NCI-H226 (cell line): ENCODE data around the gene CCL26.
"Not testable (repeated sequence)": the region's sequence is repeated elsewhere in the genome, so short reads cannot be mapped to it uniquely, and the experiment has no call there.

Experiments used
- DNase-seq: peaks from one replicate; pipeline ENCODE4 v3.0.0-alpha.2; 2015

Gene CCL26

DNA sequence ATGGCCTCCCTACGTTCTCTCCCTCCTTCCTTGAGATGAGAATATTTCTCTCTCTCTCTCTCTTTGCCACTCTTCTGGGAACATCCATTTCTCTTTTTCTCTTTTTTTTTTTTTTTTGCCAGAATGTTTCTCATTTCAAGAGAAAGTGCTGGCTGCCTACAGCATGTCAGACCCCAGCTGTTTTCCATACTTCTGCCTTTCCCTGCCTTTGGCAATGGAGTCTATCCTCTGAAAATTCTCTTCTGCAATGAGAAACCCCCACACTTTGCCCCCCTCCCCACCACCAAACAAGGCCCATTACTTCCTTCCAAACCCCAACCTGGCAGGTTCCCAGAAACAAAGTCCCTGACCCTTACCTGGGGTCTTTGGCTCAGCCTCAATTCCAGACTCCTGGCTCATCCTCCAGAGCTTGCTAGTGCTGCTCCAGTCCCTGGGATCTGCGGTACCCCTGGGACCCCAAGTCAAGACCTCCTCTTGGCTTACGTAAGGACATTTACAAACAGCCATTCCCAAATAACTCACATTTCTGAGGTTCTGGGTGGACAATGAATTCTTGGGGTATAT is 17.4 kb upstream of the CCL26 start:
- DNase-seq: no peak

DNA sequence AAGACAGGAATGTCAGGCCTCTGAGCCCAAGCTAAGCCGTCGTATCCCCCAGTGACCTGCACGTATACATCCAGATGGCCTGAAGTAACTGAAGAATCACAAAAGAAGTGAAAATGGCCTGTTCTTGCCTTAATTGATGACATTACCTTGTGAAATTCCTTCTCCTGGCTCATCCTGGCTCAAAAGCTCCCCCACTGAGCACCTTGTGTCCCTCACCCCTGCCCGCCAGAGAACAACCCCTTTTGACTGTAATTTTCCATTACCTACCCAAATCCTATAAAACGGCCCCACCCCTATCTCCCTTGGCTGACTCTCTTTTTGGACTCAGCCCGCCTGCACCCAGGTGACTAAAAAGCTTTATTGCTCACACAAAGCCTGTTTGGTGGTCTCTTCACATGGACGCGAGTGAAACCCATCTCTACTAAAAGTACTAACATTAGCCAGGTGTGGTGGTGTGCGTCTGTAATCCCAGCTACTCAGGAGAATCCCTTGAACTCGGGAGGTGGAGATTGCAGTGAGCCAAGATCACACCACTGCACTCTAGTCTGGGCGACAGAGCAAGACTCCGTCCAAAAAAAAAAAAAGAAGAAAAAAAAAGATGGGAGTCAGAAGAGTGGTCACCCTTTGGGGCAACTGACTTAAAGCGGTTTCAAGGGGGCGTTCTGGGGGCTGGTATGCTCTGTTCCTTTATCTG is 16.3 kb upstream of the CCL26 start:
- DNase-seq: not testable (repeated sequence)

- not testable (repeated sequence) for DNase-seq
These were observed 11.0 kb upstream of the CCL26 start for GRCh38 chr7:75783058-75783457.

- not testable (repeated sequence) for DNase-seq
These were observed 8.7 kb upstream of the CCL26 start for GRCh38 chr7:75780647-75781273.

GRCh38 chr7:75779516-75779915 is 7.5 kb upstream of the CCL26 start:
- DNase-seq: not testable (repeated sequence)

DNA sequence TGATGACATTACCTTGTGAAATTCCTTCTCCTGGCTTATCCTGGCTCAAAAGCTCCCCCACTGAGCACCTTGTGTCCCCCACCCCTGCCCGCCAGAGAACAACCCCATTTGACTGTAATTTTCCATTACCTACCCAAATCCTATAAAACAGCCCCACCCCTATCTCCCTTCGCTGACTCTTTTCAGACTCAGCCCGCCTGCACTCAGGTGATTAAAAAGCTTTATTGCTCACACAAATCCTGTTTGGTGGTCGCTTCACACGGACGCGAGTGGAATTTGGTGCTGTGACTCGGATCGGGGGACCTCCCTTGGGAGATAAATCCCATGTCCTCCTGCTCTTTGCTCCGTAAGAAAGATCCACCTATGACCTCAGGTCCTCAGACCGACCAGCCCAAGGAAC is 7.0 kb upstream of the CCL26 start:
- DNase-seq: not testable (repeated sequence)

- peak; percentile 20 for DNase-seq
These were observed 4.4 kb upstream of the CCL26 start for GRCh38 chr7:75776295-75776971.

DNA sequence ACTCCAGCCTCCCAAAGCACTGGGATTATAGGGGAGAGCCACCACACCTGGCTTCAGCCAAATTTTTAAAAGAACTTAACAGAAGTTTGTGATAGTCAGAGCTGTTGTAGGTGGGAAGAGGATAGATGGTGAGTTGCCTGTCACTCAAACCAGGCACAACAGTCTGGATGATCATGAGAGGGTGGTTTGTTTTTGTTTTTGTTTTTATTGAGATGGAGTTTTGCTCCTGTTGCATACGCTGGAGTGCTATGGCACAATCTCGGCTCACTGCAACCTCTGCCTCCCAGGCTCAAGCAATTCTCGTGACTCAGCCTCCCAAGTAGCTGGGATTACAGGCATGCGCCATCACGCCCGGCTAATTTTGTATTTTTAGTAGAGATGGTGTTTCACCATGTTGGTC is 1.9 kb upstream of the CCL26 start:
- DNase-seq: not testable (repeated sequence)

DNA sequence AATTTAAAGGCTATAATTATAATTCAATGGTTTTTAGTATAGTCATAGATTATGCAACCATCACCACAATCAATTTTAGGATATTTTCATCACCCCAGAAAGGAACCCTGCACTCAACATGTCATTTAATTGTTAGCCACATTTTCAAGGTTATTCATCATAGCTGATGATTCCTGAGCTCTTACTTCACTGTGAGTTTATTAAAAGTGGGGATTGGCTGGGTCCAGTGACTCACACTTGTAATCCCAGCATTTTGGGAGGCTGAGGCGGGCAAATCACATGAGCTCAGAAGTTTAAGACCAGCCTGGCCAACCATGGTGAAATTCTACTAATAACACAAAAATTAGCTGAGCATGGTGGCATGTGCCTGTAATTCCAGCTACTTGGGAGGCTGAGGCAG is 787 bp downstream of the CCL26 start:
- peak; percentile 49 for DNase-seq

DNA sequence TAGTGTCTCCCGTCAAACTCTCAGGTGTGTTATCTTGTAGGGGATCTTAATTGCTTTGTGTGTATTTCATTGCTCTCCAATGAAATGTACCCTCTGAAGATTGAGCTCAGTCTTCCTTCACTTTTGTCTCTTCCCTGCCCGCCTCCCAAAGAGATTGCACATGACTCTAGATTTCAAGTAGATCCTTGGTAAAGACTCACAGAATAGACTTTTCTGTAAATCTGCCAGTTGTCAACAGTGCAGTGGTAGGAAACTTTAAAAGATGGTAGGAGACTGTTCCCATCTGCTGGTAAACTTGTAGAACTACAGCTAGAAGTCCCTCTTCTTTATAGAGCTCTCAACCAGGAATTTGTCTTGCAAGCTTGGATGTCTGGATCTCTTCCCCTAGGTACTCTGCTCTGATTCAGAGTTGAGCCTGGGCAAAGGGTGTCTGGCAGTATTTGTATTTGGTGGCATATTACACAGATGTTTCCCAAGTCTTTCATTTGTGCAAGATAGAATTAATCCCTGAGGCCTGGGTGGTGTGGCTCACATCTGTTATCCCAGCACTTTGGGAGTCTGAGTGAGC is 9.6 kb downstream of the CCL26 start:
- peak; percentile 34 for DNase-seq

DNA sequence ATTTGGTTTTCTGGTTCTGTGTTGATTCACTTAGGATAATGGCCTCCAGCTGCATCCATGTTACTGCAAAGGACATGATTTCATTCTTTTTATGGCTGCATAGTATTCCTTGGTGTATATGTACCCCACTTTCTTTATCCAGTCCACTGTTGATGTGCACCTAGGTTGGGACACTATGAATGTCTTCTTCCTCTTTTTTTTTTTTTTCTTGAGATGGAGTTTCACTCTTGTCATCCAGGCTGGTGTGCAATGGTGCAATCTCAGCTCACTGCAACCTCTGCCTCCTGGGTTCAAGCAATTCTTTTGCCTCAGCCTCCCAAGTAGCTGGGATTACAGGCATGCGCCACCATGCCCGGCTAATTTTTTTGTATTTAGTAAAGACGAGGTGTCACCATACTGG is 10.2 kb downstream of the CCL26 start:
- DNase-seq: not testable (repeated sequence)

DNA sequence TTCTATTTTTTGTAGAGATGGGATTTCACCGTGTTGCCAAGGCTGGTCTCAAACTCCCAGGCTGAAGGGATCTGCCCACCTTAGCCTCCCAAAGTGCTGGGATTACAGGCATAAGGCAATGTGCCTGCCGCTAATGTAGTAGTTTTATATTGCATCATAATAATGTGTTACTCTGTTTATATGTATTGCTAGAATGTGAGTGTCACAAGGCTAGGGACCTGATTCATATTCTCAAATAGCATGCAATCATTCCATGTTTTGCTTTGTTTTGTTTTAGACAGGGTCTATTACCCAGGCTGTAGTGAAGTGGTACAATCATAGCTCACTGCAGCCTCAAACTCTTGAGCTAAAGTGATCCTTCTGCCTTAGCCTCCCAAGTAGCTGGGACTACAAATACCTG is 13.5 kb downstream of the CCL26 start:
- DNase-seq: no peak

DNA sequence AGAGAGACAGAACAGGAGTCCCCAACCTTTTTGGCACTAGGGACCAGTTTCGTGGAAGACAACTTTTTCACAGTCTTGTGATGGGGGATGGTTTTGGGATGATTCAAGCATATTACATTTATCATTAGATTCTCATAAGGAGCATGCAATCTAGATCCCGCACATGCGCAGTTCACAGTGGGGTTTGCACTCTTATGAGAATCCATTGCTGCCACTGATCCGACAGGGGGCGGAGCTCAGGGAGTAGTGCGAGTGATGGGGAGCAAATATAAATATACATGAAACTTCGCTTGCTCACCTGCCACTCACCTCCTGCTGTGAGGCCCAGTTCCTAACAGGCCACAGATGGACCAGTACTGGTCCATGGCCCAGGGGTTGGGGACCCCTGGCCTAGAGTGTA is 14.2 kb downstream of the CCL26 start:
- DNase-seq: no peak

DNA sequence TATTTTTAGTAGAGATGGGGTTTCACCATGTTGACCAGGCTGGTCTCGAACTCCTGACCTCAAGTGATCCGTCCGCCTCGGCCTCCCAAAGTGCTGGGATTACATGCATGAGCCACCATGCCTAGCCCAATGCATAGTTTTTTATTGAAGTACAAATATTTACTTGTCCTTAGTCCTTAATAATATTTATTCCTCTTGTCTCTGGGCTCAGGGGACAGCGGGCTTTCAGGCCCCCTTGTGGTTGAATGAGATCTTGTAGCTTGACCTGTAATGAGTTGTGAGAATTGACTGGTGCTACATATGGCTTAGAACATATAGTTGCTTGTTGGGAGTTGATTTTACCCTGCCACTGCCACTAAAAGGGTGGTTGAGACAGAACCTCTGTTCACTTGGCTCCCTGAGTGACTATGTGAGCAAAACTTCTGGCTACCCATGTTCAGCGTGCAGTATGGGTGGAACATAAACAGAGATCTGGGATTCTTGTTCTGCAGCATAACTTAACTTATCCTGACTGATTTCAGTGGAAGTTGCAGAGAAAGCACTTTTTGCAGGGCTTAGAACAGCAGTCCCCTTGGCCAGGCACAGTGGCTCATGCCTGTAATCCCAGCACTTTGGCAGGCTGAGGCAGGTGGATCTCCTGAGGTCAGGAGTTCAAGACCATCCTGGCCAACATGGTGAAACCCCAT is 14.9 kb downstream of the CCL26 start:
- no peak for DNase-seq

DNA sequence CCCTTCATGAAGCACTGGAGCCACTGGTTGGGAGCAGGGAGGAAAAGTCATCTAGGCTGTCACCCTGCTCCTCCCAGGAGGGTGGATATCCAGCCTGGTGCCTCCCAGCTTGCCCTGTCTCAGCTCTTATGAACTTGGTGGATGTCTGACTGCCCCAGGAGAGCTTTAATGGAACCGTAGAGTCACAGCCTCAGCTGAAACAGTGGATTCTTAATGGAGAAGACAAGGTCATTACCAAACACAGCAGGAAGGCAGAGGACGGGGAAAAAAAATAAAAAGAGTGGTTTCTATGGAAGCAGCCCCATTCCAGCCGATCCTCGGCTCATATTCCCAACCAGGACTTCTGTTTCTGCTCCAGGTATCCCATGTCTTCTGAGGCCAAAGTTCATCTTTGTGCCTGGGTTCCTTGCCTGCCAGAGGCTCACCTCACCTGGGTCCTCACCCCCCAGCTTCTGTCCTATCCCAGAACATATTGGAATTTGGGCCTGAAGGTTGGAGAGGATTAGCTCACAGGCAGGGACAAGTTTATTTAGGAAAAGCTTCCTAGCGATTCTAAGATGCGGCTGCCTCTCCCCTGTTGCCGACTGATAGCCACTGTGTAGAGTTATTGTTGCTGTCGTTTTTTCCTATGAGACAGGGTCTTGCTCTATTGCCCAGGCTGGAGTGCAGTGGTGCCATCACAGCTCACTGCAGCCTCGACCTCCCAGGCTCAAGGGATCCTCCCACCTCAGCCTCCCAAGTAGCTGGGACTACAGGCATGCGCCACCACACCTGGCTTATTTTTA is 15.6 kb downstream of the CCL26 start:
- no peak for DNase-seq

GRCh38 chr7:75743455-75743859 is 28.6 kb downstream of the CCL26 start:
- DNase-seq: no peak

- no peak for DNase-seq
These were observed 31.0 kb downstream of the CCL26 start for GRCh38 chr7:75740846-75741497.

DNA sequence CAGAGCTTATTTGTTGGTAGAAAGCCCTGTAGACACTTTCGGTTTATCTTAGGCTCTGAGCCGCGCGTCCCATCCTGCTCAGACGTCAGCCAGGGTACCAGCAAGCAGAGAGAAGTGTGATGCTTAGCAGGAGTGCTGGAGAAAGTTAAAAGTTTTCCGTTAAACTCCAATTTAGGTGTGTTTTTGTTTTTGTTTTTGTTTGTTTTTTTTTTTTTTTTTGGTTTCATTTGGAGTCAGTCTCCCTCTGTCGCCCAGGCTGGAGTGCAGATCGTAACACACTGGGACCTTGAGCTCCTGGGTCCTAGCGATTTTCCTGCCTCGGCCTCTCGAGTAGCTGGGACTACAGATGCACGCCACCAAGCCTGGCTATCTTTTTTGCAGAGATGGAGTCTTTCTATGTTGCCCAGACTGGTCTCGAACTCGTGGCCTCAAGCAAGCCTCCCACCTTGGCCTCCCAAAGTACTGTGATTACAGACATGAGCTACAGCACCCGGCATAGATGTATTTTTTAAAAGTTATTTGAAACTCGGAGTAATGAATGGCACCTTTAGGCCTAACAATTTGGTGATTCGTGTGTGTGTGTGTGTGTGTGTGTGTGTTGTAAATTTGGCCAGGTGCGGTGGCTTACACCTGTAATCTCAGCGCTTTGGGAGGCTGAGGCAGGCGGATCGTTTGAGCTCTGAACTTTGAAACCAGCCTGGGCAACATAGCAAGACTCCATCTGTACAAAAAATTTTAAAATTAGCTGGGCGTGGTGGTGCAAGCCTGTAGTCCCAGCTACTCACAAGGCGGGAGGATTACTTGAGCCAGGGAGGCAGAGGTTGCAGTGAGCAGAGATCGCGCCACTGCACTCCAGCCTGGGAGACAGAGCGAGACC is 32.0 kb downstream of the CCL26 start:
- no peak for DNase-seq

GRCh38 chr7:75738975-75739795 is 32.8 kb downstream of the CCL26 start:
- DNase-seq: peak; percentile 97

DNA sequence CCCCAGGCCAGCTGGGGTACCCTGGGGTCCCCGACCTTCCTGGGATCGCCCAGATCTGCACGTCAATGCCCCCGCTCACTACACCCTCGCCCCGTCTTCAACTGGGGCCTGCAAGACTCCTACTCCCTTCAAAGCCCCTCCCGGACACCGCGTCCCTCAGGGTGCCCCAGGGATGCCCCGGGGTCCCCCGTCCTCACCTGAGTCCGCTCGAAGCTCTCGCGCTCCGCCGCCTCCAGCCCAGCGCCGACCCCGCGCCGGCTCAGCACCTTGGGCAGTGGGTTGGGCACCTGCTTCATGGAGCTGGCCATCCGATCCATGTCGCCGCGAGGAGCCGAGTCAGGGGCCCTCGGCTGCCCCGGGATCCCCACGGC is 33.4 kb downstream of the CCL26 start, which contains the start of gene HIP1:
Gene HIP1, minus strand, starts transcription at position 338 of the 371 bp plus-strand sequence. Its CDS starts 21 bp downstream, at position 317.
- DNase-seq: no peak
